CD4-positive, CD25-positive, alpha-beta regulatory T cell (primary cell): Measurements from ENCODE around the gene SSBP3. TPM values are rescaled to one million over a fixed set of nuclear protein-coding genes. Genes with fewer than 3 reads are reported as not detected.

ENCODE experiments used
- ATAC-seq, 2 donors: fragments of 150-1000 bp; cut with Tn5 transposase; one replicate each; pipeline ENCODE4 v1.10.0; 2021; ENCODE audit warnings: low read depth in 2 of 2, moderate number of reproducible peaks in 2 of 2, moderate library complexity in 1 of 2
- DNase-seq, 3 donors: peaks; one replicate each; pipeline versions ENCODE4 v3.0.0 to v3.0.0-alpha.2; 2012 to 2022; ENCODE audit warnings: mixed read lengths in 1 of 3
- H3K27ac ChIP-seq: one replicate; pipeline ENCODE4 v1.7.0; 2013; ENCODE audit warnings: mild to moderate bottlenecking, low read length; ENCODE audit not compliant: insufficient read depth, poor library complexity, severe bottlenecking
- H3K27me3 ChIP-seq: one replicate; pipeline ENCODE4 v1.7.0; 2013; ENCODE audit warnings: low read length; ENCODE audit not compliant: control insufficient read depth, insufficient read depth
- H3K36me3 ChIP-seq: one replicate; pipeline ENCODE4 v1.7.0; 2013; ENCODE audit warnings: mild to moderate bottlenecking, low read length, moderate library complexity; ENCODE audit not compliant: control insufficient read depth, insufficient read depth
- H3K4me1 ChIP-seq: 2 replicates; pipeline ENCODE4 v1.7.0; 2013; ENCODE audit warnings: mild to moderate bottlenecking, low read length; ENCODE audit not compliant: insufficient read depth, control insufficient read depth, poor library complexity, severe bottlenecking
- H3K4me3 ChIP-seq: one replicate; pipeline ENCODE4 v1.7.0; 2013; ENCODE audit warnings: low read depth, mild to moderate bottlenecking, low read length, moderate library complexity
- H3K9me3 ChIP-seq, 2 experiments: 1 replicate in 1 of 2; 2 replicates in 1 of 2; pipeline ENCODE4 v1.7.0; 2013; ENCODE audit warnings: low read length in 2 of 2, mild to moderate bottlenecking in 1 of 2, moderate library complexity in 1 of 2; ENCODE audit not compliant: control insufficient read depth in 2 of 2
- H3K27ac Mint-ChIP-seq, 3 donors: one replicate each; pipeline ENCODE4 v1.8.0; 2020 to 2022; ENCODE audit warnings: mild to moderate bottlenecking in 3 of 3, mixed read lengths in 3 of 3, moderate library complexity in 2 of 3
- H3K27me3 Mint-ChIP-seq: one replicate; pipeline ENCODE4 v1.8.0; 2022; ENCODE audit warnings: mild to moderate bottlenecking, mixed read lengths
- H3K36me3 Mint-ChIP-seq: one replicate; pipeline ENCODE4 v1.8.0; 2020; ENCODE audit warnings: mixed read lengths
- H3K4me1 Mint-ChIP-seq, 4 donors: one replicate each; pipeline ENCODE4 v1.8.0; 2020 to 2022; ENCODE audit warnings: mixed read lengths in 4 of 4, mild to moderate bottlenecking in 1 of 4
- H3K4me3 Mint-ChIP-seq, 4 donors: one replicate each; pipeline ENCODE4 v1.8.0; 2020 to 2022; ENCODE audit warnings: mild to moderate bottlenecking in 4 of 4, mixed read lengths in 4 of 4, moderate library complexity in 3 of 4
- H3K9me3 Mint-ChIP-seq, 7 donors: one replicate each; pipeline ENCODE4 v1.8.0; 2020 to 2022; ENCODE audit warnings: mixed read lengths in 7 of 7, mild to moderate bottlenecking in 3 of 7, moderate library complexity in 2 of 7
- polyA plus RNA-seq, 4 donors: library from polyadenylated mRNA; unstranded; fragments of 300-500 nt; fragmentation: Illumina TruSeq; gene quantifications; one replicate each; pipeline ENCODE4 v1.2.3, GENCODE V29; 2021
- total RNA-seq: library from RNA; stranded (reverse); gene quantifications from one replicate; pipeline ENCODE4 v1.2.3, GENCODE V29; 2022

The SSBP3 gene
- total and polyA plus RNA-seq, 5 donors from 2014 or later = 5.4 to 30.6 (median 7.2) TPM

DNA sequence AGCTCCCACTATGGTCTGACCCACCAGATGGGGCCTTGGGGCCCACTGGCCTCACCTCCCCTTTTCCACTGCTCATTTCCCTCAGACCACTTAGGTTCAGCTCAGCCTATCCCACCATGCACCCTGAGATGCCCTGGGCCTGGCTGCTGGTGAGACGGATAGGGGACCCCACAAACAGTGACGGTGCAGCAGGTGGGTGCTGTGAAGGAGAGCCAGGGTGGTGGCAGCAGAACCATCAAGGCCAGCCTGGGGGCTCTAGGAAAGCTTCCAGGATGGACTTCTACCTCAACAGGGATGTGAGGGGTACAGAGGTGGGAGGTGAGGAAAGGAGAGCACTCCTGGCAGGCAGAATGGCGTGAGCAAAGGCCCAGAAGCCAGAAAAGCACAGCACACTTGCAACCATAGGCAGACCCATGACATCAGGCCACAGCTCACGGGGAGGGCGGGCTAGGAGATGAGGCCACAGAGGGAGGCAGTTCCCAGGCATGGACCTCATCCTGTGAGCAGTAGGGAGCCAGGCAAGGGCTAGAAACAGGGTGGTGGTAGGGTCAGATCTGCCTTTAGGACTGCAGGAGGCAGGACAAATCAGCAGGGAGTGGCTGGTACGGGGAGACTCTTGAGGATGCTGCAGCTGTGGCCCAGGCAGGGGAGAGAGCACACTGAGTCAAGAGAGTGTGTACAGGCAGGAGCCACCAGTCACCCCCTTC, 229.4 kb downstream of the SSBP3 start:
- Histone ChIP-seq H3K9me3 (no peaks in the 10 kb centered on the region), H3K36me3 (no peaks in the 10 kb centered on the region), H3K4me1 (no peaks in the 10 kb centered on the region), H3K27me3 (no peaks in the 10 kb centered on the region), H3K27ac (no peak overlapping the region), H3K4me3 (no peak overlapping the region)
- no peak overlapping the region for H3K27ac Mint-ChIP-seq
- no peaks in the 10 kb centered on the region for H3K9me3 Mint-ChIP-seq
- no peaks in the 10 kb centered on the region for H3K4me1 Mint-ChIP-seq
- no peak overlapping the region for H3K4me3 Mint-ChIP-seq
- ATAC-seq = no peak
- no peak for DNase-seq
- no peaks in the 10 kb centered on the region for H3K27me3 Mint-ChIP-seq
- peaks cover 16% of the 10 kb centered on the region for H3K36me3 Mint-ChIP-seq

Other genes with a start within 250 kb of the SSBP3 start
- 3.7 TPM for gene CYB5RL, start 206.4 kb downstream of the SSBP3 start, total RNA-seq
- gene CYB5RL, start 206.4 kb downstream of the SSBP3 start, polyA plus RNA-seq = 1 to 10 TPM; 1.1 to 4.8 (median 3.1) TPM
- 34.5 TPM for gene MRPL37, start 206.2 kb downstream of the SSBP3 start, total RNA-seq
- 10 to 100 TPM; 62.0 to 66.7 (median 65.3) TPM for gene MRPL37, start 206.2 kb downstream of the SSBP3 start, polyA plus RNA-seq
- 0.15 TPM for gene ACOT11, start 141.8 kb upstream of the SSBP3 start, total RNA-seq
- under 1 TPM in 2 of 4 donors, not detected in 2; 0.15 to 0.36 TPM for gene ACOT11, start 141.8 kb upstream of the SSBP3 start, polyA plus RNA-seq
- gene FAM151A, start 217.1 kb upstream of the SSBP3 start, total RNA-seq = not detected
- not detected for gene FAM151A, start 217.1 kb upstream of the SSBP3 start, polyA plus RNA-seq
- not detected for gene MROH7, start 235.4 kb upstream of the SSBP3 start, total RNA-seq
- gene MROH7, start 235.4 kb upstream of the SSBP3 start, polyA plus RNA-seq = not detected